HG03439 (cell line): ENCODE results near the gene ZBTB32.
"Not testable (repeated sequence)": the region's sequence is repeated elsewhere in the genome, so short reads cannot be mapped to it uniquely, and the experiment has no call there.

Experiments
- ATAC-seq: cut with Tn5 transposase; IDR thresholded peaks from one replicate; pipeline ENCODE4 v1.9.1; 2021; ENCODE audit warnings: mild to moderate bottlenecking, moderate library complexity; ENCODE audit not compliant: unreplicated experiment

ZBTB32 gene, protein sequence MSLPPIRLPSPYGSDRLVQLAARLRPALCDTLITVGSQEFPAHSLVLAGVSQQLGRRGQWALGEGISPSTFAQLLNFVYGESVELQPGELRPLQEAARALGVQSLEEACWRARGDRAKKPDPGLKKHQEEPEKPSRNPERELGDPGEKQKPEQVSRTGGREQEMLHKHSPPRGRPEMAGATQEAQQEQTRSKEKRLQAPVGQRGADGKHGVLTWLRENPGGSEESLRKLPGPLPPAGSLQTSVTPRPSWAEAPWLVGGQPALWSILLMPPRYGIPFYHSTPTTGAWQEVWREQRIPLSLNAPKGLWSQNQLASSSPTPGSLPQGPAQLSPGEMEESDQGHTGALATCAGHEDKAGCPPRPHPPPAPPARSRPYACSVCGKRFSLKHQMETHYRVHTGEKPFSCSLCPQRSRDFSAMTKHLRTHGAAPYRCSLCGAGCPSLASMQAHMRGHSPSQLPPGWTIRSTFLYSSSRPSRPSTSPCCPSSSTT

DNA sequence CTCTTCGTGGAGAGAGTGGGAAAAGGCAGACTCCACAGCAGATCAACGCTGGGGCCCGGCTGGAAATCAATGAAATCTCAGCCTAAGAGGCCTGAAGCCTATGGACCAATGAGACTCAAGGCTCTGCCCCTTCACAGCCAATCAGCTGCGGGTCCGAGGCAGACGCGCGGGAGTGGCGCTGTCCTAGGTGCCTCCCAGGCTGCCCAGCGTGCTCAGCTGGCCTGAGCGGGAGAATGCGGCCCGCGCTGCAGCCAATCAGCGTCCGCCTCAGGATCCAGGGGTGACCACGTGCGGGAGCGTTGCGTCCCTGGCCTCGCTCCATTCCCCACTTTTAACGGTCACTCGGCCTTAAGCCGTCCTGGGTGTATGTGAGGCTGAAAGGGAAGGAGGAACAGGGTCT lies at the start of gene ZBTB32:
TSS of gene ZBTB32 (plus strand) at position 341 of the 400 bp plus-strand sequence. CDS start 10,069 bp downstream, outside the sequence.
- no peak for ATAC-seq

DNA sequence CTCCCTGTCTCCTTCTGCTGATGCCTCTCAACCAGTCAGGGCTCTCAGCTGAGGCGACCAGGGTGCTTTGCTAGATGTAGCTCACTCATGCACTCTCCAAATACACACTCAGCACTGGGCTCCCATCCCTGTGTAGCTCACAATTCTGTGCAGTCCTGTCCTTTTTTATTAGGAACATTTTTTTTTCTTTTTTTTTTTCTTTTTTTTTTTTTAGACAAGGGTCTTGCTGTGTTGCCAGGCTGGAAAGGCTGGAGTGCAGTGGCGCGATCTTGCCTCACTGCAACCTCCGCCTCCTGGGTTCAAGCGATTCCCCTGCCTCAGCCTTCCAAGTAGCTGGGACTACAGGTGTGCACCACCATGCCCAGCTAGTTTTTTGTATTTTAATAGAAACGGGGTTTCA lies 49.5 kb upstream of the ZBTB32 start:
- ATAC-seq: not testable (repeated sequence)

DNA sequence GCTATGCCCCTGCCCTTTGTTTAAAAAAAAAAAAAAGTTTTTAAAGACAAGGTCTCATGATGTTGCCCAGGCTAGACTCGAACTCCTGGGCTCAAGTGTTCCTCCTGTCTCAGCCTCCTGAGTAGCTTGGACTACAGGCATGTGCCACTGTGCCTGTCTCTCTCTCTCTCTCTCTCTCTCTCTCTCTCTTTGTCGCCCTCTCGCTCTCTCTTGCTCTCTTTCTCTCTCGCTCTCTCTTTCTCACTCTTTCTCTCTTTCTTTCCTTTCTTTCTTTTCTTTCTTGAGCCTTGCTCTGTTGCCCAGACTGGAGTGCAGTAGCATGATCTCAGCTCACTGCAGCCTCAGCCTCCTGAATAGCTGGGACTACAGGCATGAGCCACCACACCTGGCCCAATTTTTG lies 48.8 kb upstream of the ZBTB32 start:
- ATAC-seq: no peak

DNA sequence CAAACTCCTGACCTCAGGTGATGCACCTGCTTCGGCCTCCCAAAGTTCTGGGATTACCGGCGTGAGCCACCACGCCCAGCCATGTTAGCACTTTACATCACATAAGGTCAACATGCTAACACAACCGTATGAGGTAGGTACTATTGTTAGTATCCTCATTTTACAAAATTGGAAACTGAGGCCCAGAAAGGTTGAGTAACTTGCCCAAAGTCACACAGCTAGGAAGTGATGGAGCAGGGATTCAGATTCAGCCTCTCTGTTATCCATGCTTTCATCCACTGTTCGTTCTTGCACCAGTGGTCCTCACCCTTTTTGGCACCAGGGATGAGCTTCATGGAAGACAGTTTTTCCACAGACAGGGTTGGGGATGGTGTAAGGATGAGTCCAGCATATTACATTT lies 47.7 kb upstream of the ZBTB32 start:
- ATAC-seq: no peak

DNA sequence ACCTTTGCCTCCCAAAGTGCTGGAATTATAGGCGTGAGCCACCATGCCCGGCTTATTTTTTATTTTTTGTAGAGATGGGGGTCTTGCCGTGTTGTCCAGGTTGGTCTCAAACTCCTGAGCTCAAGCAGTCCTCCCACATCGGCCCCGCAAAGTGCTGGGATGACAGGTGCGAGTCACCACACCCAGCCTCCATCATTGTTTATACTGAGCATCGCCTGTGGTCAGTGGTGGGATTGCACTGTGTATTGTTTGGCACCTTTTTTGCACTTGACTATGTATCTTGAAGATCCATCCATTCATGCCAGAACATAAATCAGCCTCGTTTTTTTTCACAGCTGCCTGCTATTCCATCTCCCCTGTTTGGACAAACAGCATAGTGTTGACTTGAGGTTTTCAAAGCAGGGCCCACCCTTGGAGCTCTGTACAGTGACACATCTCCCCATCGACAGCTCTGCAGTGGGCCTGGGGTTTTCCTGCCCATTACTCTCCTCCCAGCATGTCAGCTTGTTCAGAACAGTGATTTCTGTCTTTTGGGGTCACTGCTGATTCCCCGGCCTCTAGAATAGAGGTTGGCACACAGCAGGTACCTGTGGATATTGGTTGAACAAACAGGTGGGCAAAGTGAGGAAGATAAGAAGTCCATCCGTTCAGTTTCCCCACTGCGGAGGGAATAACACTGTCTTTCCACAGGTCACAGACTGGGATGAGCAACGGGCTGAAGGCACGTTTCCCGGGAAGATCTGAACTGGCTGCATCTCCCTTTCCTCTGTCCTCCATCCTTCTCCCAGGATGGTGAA lies 46.3 kb upstream of the ZBTB32 start:
- ATAC-seq: no peak

DNA sequence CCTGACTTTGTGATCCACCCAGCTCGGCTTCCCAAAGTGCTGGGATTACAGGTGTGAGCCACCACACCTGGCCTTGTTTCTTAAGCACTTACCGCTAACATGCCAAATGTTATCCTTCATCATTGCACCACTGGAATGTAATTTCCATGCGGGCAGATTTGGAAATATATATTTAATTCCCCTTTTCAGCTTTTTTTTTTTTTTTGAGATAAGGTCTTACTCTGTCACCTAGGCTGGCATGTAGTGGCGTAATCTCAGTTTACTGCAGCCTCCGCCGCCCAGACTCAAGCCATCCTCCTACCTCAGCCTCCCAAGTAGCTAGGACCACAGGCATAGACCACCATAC lies 42.4 kb upstream of the ZBTB32 start:
- no peak for ATAC-seq

DNA sequence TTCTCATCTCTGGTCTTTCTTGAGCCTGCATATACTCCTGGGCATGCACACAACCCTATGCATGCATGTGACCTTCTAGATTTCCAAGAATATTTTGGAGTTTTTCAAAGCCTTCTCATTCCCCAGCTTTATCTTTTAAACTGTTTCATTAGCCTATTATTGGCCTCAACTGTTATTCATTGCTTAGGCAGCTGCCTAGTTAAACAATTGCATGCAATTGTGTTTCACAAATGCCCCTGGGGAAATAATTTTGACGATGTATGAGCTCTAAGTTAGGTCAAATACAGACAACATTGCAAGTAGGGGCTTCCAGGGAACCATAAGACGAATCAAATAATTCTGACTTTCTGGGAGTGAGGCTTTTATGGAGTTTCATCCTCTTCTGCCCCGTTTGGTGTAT lies 40.4 kb upstream of the ZBTB32 start:
- no peak for ATAC-seq

DNA sequence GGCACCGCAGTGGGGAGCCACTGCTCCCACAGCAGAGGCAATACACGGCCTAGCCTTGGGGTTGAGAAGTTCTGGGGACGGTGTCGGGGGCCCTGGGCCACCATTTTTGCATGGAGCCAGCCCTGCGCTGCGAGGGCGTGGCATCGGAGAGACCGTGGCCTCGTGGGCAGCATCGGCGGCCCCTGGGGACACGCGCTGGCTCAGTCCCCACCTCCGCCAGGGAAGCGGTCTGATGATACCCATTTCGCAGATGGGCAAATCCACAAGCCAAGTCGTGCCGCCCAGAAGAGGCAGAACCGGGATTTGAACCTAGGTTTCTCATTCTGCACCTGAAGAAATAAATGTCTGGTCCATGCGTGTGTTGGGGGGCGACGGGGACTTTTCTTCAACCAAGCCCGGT lies 39.2 kb upstream of the ZBTB32 start:
- ATAC-seq: no peak

DNA sequence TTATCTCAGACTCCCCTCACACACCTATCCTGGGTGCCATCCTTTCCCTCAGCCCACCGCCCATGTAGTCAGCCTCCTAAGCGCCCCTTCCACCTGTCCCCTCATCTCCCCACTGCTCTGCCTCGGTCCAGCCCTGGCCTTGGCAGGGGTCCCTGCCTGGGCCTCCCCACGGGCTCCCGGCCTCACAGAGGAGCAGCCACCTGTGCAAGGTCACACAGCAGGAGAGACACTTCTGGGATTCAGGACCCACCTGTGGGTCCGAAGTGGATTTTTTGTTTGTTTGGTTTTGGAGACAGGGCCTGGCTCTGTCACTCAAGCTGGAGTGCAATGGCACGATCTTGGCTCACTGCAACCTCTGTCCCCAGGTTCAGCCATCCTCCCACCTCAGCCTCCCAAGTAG lies 38.8 kb upstream of the ZBTB32 start:
- ATAC-seq: no peak

DNA sequence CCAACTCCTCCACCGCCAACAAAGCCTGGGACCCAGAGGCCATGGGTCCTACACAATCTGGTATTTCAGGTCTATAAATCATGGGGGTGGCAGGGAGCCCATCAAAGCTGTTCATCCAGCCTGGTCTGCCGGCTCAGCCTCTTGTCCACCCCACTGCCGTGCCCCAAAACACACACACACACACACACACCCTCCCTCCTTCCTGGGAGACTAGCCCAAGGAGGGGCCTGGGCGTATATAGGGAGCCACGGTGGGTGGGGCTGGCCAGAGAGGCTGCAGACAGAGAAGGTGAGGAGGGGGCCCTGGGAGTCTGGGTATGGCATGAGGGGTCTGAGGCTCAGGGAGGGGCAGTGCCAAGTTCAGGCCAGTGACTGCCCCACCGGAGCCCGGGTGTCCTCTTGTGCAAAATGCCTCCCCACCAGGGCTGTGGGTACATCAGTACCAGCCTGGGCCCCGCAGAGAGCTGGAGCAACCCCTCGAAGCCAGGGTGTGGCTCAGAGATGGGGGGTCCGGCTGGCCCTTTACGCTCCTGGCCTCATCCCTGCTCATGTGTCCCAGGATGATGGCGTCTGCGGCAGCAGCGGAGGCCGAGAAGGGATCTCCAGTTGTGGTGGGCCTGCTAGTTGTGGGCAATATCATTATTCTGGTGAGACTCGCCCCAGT lies 38.0 kb upstream of the ZBTB32 start, which contains the start of gene UPK1A:
TSS of gene UPK1A (plus strand) at position 267 of the 663 bp plus-strand sequence. CDS start at position 563, 296 bp downstream.
- no peak for ATAC-seq

DNA sequence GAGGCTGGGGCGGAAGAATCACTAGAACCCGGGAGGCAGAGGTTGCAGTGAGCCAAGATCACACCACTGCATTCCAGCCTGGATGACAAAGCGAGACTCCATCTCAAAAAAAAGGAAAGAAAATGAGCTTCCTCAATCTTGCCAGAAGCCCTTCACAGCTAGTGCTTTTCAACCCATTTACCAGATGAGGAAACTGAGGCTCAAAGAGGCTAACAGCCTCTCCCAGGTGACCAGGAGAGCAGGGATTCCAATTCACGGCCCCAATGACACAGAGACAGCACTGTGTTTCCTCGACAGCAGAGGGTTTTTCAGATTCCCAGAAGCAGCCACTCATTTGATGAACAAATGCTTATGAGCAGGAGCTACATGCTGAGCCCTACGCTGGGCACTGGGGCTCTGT lies 34.8 kb upstream of the ZBTB32 start:
- ATAC-seq: no peak

DNA sequence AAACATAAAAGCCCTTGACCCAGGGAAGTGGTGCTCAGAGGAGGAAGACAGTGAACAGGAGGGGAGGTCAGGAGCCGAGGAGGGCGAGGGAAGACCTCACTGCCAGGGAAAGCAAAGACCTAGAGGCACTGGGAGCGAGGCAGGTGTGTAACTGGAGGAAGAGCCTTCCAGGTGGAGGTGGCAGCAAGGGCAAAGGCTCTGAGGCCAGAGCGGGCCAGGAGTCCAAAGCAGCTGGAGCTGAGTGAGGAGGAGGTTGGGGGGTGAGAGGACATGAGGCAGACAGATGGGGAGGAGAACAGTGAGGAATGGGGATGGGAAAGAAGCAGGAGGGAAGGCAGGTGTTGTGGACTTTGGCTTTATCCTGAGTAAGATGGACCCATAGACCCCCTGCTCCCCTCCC lies 34.4 kb upstream of the ZBTB32 start:
- ATAC-seq: no peak

DNA sequence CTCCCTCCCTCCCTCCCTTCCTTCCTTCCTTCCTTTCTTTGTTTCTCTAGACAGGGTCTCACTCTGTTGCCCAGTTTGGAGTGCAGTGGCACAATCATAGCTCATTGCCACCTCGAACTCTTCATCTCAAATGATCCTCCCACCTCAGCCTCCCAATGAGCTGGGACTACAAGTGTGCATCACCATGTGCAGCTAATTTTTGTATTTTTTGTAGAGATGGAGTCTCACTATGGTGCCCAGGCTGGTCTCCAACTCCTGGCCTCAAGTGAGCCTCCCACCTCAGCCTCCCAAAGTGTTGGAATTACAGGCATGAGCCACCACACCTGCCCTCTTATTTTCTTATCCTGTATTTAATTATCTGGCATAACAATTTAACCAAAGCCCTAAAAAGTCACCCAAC lies 33.7 kb upstream of the ZBTB32 start:
- no peak for ATAC-seq

DNA sequence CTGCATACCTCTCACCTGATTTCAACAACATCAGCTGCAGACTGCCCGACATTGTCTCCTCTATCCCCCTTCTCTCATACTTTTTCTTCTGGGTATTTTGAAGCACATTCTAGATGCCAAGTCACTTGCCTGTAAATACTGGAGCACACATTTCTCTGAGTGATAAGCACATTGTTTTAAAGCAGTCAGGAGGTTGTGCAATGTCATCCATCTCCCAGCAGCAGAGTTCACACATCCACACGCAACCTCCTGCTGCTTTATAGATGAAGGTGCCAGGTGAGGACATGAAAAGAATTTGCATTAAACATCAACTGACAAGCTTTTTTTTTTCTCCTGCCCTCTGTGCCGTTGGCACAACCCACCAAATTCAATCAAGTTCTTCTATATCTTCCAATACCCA lies 32.5 kb upstream of the ZBTB32 start:
- ATAC-seq: no peak

DNA sequence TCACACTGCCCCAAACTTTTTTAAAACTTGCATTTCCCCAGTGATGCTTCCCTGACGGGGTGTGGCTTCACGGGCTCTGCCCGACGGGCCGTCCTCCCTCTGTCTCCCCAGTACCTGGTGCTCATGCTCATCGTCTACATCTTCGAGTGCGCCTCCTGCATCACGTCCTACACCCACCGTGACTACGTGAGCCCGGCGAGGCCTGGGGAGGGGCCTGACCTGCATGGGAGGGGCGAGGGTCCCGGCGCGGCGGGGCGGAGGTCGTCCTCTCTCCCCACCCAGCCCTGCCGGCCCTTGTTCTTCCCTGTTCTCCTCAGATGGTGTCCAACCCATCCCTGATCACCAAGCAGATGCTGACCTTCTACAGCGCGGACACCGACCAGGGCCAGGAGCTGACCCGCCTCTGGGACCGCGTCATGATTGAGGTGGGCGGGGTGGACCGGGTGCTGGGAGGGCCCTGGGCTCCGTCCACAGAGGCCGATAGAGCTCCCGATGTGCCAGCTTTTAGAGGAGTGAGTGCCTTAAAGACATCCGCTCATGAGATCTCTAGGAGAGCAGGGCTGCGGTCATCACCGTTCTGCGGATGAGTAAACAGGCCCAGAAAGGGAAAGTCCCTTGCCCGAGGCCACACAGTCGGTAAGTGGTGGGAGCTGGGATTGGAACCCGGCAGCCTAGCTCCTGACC lies 31.1 kb upstream of the ZBTB32 start:
- no peak for ATAC-seq

DNA sequence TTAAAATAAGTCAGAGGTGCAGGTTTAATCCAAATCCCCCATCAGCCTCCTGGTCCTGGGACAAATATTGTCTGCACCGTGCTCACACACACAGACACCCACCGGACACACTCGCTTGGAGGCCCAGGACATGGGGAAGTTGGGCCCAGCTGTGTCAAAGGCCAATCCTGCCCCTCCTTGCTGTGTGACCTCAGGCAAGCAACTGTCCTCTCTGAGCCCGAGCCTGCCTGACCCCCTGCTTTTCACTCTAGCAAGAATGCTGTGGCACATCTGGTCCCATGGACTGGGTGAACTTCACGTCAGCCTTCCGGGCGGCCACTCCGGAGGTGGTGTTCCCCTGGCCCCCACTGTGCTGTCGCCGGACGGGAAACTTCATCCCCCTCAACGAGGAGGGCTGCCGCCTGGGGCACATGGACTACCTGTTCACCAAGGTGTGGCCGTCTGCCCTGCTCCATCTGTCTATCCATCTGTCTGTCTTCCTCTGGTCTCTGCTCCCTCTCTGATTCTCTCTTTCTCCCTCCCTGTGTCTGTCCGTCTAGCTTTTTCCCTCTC lies 28.7 kb upstream of the ZBTB32 start:
- ATAC-seq: no peak

DNA sequence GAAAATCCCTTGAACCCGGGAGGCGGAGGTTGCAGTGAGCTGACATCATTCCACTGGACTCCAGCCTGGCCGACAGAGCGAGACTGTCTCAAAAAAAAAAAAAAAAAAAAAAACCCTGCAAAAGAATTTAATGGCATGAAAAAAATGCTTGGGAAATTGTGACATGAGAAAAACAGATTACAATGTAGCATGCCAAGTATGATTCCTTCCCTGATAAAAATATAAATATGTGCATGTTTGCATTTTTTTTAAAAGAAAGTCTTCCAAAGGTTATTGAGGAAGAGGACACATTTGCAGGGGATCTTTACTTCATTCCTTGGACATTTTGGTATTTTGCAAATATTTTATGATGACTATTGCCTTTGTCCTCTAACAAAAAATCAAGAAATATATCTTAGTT lies 14.5 kb upstream of the ZBTB32 start:
- no peak for ATAC-seq

DNA sequence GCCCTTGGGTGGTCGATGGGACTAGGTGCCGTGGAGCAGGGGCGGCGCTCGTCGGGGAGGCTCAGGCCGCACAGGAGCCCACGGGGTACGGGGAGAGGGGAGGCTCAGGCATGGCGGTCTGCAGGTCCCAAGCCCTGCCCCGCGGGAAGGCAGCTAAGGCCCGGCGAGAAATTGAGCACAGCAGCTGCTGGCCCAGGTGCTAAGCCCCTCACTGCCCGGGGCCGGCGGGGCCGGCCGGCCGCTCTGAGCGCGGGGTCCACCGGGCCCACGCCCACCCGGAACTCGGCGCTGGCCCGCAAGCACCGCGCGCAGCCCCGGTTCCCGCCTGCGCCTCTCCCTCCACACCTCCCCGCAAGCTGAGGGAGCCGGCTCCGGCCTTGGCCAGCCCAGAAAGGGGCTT lies 13.3 kb upstream of the ZBTB32 start:
- not testable (repeated sequence) for ATAC-seq

DNA sequence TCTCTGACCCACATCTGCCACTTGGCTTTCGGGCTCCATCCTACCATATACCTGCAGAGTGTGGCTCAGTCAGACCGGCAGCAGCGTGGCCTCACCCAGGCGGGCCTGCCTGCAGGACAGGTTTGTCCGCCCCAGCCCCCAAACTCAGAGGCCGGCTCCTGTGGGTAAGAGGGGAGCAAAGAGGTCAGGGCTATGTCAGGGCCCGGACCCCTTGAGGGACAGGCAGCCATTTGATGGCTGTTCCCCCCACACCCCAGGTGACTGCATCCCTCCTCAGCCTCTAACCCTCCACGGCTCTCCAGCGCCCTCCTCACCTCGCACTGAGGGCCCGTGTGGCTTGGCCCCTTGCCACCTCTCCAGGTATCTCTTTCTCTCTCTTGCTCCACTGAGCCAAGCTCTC lies 12.3 kb upstream of the ZBTB32 start:
- no peak for ATAC-seq

DNA sequence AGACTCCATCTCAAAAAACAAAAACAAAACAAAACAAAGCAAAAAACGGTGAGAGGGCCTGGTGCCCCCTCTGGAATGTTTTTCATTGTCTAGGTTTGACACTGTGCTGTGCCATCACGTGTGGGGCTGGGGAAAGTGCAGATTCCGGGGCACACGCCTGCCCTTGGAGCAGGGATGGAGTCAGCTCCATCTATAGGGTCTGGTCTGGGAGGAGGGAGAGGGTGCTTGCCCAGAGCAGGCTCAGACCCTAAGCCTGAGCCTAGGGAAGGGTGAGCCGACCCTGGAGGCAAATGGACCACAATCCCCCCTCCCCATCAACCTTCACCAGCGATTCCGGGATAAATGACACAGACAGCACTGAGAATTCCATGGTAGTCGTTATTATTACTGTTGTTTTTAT lies 10.9 kb upstream of the ZBTB32 start:
- ATAC-seq: no peak
